GM18508 (cell line): ENCODE data around the gene GIPC3.

Experiments used
- ATAC-seq: cut with Tn5 transposase; IDR thresholded peaks from one replicate; pipeline ENCODE4 v1.9.1; 2021; ENCODE audit warnings: moderate number of reproducible peaks; ENCODE audit not compliant: insufficient read depth, unreplicated experiment

GIPC3 gene, protein sequence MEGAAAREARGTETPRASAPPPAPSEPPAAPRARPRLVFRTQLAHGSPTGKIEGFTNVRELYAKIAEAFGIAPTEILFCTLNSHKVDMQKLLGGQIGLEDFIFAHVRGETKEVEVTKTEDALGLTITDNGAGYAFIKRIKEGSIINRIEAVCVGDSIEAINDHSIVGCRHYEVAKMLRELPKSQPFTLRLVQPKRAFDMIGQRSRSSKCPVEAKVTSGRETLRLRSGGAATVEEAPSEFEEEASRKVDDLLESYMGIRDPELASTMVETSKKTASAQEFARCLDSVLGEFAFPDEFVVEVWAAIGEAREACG

DNA sequence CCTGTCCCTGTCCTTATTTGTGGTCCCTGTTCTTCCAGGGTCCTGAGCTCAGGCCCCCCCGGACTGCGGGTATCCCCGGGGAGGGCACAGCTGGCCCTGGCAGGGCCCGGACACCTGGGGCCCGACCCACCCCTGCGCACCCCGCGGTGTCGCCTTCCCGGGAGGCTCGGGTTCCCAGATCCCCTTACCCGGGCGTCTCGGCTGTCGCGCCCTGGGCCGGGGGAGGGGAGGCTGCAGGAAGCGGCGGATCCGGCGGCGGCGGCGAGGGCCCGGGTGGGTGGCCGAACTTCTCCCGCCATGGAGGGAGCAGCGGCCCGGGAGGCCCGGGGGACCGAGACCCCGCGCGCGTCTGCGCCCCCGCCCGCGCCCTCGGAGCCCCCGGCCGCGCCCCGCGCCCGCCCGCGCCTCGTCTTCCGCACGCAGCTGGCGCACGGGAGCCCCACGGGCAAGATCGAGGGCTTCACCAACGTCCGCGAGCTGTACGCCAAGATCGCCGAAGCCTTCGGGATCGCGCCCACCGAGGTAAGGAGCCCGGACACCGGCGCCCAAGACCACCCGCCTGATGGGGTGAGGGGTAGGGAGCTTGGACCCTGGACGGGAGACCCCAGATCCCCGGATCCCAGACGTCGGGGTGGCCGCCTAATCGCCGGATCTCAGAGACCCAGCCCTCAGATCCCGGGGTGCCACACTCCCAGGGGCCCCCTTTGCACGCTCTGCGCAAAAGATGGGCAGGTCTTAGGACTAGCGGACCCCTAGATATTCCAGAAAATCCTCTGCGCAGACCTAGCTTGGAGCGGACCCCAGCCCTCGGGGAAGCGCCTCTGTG lies at the start of gene GIPC3:
TSS of gene GIPC3 (plus strand) at position 178 of the 826 bp plus-strand sequence. CDS start at position 298, 120 bp downstream.
- no peak for ATAC-seq

DNA sequence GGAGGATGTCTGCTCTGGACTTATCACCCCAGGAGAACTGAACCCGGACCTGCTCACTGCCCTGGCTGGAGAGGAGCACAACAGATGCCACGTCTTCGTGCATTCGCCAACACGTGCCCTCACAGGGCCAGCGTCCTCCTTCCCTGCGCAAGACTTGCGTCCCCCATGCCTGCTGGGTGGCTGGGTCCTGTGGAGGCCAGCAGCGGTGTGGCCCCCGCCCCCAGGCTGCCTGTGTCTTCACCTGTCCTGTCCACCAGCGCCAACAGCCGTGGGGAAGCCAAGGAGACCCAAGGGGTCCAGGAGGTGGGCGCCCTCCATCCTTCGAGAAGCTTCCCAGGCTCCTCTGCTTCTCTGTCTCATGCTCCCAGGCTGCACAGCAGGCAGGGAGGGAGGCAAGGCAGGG lies 49.7 kb upstream of the GIPC3 start:
- no peak for ATAC-seq

DNA sequence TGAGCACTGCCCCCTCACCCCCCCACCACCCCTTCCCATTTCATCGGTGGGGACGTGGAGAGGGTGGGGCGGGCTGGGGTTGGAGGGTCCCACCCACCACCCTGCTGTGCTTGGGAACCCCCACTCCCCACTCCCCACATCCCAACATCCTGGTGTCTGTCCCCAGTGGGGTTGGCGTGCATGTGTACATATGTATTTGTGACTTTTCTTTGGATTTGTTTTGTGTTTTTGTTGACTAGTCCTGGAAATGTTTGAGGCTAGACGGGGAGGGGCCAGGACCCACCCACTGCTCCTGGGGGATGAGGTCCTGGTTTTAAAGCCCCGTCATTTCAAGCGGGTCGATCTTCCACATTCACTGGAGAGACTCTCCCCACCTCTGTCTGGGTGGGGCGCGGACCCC lies 49.3 kb upstream of the GIPC3 start:
- ATAC-seq, result no peak

DNA sequence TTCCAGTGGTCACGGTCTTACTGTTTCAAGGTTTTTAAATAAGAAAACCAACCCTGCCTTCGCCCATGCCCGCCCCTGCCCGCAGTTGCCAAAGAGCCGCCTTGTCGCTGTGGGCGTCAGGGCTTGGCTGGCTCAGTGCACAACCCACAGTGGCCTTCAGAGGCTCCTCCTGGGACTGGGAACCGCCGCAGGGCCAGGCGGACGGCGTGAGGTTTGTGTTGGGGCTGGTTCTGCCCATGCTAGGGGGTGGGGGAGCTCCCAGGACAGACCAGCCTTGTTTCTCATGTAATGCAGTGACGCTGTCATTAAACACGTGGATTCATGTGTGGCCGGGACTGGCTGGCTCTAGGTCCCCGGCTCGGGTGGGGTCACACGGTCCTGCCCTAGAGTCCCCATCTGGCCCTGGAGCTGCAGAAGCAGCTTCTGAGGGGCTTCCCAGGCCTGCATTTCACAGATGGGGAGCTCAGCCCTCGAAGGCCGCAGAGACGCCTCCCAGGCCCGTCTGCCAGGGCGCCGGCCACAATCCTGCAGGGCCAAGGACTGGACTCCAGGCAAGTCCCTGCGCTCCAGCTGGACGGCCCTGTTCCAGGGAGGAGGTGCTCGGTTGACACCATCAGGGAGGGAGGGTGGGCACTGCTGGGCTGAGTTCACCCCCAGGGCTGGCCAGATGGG lies 48.7 kb upstream of the GIPC3 start:
- ATAC-seq, result no peak

DNA sequence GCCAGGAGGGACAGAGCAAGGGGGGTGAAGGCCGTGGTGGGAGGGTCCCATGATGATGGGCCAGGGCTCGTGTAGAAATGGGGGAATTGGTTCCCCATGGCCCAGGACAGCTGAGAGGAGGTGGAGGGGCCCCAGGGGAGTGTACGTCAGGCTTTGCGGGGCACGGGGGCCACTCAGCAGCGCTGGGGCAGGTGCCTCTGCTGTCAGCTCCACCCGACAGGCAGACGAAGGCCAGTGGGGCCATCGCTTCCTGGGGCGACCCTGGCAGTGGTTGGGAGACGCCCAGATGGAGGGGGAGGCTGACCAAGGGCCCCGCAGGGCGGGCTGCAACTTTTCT lies 48.2 kb upstream of the GIPC3 start:
- ATAC-seq, result no peak

DNA sequence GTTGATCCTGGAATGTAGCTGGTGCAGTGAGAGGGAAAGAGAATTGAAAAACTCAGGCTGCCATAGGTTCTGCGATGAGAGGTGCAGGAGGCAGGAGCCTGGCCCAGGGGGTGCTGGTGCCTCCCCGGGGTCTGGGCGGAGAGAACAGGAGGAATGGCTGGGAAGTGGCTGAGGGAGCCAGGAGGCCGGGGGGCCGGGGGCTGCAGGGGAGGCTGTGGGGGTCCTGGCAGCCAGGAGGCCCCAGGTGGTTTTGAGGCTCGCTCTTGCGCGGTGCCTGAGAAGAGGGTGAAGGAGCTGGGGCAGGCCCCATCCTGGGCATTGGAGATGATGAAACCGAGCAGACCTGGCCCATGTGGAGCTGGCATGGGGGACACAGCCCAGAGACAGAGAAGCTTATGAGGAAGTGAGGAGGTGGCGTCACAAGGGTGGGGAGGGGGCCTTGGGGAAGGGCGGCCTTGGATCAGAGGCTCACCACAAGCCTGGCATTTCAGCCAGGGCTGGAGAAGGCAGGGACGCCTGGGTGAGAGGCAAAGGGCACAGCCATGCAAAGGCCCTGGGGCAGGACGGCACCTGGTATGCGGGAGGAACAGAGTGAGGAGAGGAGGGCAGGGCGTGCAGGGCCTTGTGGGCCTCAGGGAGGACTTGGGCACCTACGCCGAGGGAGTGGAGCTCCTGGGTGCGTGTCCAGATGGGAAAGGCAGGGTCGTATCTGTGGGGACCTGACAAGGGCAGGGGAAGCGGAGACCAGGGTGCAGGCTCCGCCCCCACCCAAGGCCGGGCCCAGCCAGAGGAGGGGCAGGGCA lies 47.6 kb upstream of the GIPC3 start:
- ATAC-seq, result no peak

DNA sequence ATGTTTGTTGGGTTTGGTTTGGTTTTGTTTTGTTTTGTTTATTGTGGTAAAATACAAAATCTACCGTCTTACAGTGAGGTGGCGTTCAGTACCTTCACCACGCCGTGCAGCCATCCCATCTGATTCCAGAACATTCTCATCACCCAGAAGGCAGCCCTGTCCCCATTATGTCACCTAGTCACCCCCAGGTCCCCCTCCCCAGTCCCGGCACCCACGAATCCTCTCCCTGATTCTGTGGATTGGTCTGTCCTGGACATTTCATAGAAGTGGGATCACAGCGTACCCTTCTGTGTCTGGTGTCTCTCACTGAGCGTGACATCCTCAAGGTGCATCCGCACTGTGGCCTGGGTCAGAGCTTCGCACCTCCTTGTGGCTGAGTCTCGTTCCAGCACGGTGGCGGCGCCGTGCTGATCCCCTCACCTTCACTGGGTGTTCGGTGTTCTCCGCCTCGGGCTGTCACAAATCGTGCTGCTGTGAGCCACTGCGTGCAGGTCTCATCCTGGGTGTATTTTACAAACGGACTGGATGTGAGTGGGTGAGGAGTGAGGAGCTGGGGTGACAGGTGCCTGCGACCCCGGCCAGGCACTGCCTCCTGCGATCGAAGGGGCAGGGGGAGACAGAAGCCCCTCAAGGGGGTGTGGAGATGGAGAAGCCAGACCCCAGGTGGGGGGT lies 46.9 kb upstream of the GIPC3 start:
- no peak for ATAC-seq

DNA sequence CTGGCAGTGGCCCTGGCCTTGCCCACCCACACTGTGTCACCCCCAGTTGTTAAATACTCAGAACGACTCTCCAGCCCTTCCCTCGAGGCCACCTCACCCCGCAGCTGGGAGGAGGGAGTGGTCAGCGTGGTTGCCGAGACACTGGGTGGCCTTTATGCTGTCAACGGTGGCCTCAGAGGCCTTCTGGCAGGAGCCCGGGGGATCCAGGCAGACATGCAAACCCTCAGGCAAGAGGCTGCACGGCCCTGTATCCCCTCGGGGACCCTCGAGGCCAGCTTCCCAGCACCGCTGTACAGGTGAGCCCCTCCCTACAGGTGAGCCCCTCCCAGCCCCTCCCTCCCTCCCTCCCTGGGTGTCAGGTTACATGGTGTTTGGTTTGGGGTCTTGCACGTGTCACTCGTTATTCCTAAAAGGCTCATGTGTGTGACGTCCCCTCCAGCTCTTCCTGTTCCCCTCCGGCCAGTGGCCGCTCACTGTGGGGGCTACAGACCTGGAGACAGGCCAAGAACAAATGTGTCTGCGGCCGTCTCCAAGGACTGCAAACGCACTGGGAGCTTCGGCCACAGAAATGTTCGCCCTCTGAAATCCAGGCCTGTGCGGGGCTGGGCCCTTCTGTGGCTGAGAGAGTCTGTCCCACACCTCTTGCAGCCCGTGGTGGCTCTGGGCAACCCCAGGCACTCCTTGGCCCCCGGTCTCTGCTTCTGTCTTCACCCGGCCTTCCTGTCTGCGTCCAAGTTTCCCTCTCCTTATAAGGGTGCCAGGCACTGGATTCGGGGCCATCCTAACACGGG lies 46.1 kb upstream of the GIPC3 start, which contains the start of gene TEKTIP1:
TSS of gene TEKTIP1 (plus strand) at position 210 of the 791 bp plus-strand sequence. CDS start at position 214, 4 bp downstream.
- no peak for ATAC-seq

DNA sequence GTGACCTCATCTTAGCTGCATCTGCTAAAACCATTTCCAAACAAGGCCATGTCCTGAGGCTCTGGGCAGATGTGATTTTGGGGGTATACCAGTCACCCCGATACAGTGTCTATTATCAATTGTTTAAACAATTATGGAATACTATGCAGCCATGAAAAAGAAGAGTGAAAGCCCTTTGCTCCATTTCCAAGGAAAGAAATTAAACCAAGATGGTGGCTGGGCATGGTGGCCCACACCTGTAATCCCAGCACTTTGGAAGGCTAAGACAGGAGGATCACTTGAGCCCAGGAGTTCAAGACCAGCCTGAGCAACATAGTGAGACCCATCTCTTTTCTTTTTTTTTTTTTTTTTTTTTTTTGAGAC lies 45.5 kb upstream of the GIPC3 start:
- ATAC-seq, result no peak

DNA sequence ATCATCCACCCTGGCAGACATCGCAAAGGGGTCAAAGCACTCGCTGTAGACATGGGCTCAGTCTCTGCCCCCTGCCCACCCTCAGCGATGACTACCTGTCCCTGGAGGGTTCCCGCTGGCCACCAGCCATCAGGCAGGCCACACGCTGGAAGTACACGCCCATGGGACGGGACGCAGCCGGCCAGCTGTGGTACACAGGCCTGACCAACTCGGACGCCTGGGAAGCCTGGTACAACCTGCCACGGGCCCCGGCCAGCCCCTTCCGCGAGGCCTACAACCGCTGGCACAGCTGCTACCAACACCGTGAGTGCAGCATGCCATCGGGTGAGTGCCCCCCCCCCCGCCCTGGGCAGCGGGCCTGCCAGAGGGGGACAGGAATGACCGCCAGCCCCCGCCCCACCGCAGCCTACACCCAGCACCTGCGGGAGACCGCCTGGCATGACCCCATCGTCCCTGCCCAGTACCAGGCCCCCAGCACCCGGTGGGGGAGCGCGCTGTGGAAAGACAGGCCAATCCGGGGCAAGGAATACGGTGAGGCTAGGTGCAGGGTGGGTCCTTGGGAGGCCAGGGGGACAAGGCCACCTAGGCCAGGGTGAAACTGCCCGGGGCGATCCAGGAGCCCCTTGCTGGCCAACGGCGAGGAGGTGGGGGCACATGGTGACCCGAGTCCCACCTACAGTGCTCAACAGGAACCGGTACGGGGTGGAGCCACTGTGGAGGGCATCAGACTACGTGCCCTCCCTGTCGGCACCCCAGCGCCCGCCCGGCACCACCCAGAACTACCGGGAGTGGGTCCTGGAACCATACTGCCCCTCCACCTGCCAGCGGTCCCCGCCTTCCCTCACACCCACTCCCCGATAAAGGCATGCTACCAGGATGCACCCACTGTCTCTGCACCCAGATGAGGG lies 41.9 kb upstream of the GIPC3 start:
- ATAC-seq, result no peak

DNA sequence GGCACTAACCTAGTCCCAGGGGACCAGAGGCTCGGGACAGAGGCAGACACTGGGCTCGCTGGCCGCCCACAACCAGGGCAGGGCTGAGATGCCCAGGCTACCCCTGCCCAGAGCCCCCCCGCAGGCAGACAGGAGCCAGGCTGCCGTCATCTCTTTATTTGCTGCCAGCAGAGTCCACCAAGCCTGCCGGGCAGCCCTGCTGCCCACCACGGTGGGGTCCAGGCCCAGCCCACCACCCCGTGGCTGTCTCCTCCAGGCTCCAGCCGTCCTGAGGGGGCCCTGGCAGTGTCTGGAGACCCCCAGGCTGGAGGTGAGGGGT lies 41.3 kb upstream of the GIPC3 start:
- ATAC-seq, result no peak

DNA sequence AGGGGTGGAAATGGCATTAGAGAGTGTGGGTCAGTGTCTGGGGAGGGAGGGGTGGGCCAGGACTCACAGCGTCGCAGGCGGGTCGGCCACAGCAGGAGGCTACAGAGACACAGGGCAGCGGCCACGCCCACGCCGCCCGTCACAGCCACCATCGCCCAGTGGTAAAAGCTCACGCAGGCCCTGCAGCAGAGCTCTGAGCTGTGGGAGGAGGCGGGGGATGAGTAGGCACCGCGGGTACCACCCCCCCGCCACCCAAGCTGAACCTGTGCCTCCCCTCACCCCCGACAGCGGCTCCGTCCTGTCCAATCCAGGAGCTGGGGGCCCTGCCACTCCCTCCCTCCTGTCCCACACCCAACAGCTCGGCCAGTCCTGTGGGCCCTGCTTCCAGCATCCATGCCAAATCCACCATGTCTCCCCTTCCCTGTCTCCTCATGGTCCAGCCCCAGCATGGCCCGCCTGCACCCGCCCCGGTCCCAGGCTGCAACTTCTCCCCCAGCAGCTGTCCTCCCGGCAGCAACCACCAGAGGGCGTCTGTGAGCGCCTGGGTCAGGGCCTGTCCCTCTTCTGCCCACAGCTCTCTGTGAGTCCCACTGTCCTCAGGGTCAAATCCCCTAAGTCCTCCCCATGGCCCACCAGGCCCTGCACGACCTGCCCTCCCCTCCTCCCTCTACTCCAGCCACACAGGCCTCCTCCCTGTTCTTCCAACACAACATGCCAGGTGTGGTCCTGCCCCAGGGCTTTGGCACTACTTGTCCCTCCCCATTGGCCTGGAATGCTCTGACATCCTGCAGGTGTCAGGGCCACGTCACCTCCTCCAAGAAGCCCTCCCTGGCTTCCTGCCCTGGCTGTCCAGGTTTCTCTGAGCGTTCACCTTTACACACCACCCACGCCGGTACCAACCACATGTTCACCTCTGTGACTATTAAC lies 40.3 kb upstream of the GIPC3 start:
- no peak for ATAC-seq

DNA sequence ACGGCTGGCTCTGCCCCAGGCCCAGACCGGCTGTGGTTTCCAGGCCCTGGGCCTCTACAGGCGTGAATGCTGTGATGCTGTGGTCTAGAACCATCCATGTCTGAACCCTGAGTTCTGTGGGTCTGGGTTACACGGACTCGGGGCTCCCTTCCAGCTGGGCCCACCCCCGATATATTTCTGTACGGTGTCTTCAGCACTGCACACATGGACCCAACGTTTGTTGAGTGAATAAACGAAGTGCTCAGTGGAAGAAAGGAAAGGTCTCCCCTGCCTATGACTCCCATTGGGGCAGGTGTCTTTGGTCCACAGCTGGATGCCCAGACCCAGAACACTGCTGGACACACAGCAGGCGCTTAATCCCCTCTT lies 39.6 kb upstream of the GIPC3 start:
- no peak for ATAC-seq

DNA sequence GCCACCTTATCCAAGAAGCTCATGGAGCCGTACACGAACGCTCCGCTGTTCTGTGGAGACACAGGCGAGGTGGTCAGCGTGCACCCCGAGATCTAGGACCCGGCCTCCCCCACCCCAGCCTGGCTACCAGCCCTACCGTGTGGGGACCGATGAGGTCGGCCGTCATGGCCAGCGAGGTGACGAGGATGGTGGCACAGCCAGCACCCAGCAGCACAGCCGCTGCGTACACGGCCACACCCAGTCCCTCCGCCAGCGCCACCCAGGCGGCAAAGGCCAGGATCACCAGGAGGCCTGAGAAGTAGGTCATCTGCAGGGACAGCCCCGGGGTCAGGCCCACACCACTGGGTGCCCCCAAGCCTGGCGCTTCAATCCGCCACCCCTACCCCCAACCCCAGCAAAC lies 39.2 kb upstream of the GIPC3 start:
- ATAC-seq, result no peak

DNA sequence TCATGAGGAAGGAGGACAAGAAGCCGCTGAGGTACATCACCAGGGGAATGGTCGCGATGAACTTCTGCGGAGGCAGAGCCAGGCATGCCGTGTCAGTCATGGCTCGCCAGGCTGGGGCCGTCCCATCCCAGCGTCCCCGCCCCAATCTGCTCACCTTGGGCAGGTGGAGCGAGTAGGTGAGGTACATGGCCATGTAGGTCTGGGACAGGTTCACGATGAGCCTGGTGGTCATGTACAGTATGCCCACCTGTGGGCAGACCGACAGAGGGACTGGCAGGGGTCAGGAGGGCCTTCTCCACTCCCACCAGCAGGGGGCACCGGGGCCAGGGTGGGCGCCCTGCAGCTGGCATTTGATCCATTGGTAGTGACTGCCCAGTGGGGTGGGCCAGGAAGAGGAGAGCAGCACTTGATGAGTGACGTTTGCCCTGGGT lies 38.0 kb upstream of the GIPC3 start:
- ATAC-seq, result no peak

DNA sequence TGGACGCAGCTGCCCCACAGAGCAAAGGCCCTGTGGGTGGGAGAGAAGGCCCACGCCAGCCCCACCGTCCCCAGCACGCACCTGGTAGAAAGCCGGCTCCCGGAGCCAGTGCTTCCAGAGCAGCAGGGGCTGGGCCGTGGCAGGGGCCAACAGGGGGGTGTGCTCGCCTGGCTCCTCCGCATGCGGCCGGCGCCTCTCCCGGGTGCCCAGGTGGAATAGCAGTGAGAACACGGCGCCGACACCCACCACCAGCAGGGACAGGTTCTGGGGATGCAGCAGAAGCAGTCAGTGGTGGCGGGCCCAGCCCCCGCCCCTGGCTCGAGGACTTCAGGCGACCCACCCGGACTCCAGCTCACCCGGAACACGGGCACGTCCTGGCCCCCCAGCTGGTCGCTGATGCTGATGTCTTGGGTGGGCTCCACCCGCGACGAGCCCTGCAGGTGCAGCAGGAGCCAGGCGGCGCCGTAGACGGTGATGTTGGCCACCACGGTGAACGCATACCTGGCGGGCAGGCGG lies 37.5 kb upstream of the GIPC3 start:
- no peak for ATAC-seq

DNA sequence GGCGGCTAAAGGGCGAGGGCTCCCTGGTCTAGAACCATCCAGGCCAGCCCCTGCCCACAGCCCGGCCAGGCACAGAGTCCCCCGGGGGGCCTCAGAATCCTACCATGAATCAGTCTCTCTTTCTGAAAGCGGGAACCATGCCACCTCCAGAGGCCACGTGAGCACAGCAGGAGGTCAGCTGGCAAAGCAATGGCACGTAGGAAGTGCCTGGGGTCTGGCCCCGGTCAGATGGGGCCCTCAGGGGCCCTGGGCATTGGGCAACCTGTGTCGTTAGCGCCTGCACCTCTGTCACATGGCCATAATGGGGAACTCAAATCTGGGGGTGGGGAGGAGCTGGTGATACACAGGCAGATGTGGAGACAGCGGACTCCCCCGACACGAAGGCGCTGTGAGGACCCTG lies 36.7 kb upstream of the GIPC3 start:
- no peak for ATAC-seq
